ENCODE results near the gene HPGD.
"Not testable (repeated sequence)": the region's sequence is repeated elsewhere in the genome, so short reads cannot be mapped to it uniquely, and the experiment has no call there.

Gene HPGD

DNA sequence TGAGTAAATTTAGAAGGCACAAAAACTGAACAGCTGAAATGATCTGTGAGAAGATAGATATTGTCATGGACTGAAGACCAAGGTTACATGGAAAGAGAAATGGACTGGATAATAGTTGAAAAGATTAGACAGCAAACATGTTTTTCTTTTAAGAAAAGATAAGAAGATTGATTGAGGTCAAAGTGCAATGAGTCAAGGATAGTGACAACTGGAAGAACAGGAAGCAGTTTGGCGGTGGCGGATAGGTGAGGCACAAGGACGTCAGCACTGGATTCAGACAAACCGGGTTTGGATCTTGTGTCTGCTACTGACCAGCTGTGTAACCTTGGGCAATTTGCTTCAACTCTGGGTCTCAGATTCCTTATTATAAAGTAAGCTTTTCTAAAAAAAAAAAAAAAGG is 2.0 kb upstream of the HPGD start:
- no peak for DNase-seq

DNA sequence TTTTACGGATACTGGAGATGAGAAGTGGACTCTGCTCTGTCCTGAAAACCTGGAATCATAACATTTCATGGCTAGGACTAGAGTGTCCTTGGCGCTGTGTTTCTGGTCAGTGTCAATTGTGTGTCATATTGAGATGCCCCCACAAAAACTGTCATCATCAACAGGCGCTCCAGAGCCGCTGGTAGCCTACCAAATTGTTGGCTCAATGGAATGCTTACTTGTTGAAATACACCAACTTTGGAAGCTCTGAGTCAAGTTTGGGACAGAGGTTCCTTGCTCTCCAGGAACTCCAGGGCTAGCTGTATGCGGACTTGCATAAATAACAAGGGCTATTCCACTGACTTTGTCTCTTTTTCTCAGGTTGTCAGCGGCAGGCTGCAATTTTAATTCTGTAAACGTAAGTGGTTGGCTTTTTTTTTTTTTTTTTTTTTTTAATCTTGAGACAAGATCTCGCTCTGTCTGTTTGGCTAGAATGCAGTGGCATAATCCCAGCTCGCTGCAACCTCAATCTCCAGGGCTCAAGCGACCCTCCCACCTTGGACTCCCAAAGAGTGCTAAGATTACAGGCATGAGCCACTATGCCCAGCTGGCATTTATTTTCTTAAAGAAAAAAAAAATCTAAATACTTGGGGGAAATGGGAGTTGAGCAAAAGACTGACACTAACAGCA is 871 bp upstream of the HPGD start:
- no peak for DNase-seq

- no peak for DNase-seq
Observed at GRCh38 chr4:174521800-174522182, 497 bp downstream of the HPGD start.

GRCh38 chr4:174520660-174521059 is 1.6 kb downstream of the HPGD start:
- DNase-seq, result no peak

DNA sequence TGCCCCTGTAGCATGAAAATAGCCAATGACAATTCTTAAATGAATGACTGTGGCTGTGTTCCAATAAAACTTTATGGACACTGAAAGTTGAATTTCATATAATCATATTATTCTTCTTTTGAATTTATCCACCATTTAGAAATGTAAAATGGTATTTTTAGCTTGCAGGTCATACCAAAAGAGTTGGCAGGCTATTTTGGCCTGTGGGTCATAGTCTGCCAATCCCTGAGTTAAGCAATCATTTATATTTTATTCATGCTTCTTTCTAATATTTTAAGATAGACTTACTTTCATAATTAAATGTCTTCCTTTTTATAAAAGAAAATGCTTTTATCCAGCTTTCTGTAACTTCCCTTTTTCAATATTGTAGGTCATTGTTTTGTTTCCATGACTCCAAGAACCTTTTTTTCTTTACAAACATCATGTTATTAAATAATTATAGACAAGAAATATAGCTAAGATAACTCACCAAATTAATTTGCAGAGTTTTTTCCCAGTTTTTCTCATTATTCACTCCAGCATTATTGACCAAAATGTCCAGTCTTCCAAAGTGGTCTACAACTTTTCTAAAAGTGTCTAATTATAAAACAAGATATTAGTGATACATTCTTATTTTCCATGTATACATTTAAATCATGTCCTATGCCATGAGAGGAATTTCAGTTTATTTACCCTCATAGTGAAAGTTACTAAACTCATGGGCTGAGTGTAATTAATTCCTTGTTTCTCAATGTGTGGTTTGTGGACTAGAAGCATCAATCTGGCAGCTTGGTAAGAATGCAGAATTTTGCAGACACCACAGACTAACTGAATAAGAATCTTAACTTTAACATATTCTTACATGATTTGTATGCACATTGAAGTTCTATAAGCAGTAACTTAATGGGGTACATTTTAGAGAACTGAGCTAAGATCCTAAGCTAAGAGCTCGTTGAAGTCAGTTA is 4.5 kb downstream of the HPGD start:
- no peak for DNase-seq

DNA sequence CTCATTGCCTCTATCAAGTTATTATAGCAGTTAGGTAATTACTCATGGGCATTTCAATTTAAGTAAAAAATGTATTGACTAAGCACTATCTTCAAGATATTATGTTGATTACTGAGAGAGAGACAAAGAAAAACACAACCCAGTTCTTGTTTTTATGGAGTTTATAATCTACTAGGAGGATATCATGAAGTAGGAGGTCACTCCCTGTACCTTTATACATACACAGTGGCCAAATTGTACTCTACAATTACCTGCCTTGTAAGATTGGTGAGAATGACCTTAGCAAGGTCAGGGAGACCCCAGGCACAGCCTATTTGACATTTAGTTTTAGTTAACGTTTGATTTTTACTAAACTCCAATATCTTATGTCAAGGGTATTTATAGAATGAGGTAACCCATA is 5.5 kb downstream of the HPGD start:
- no peak for DNase-seq

- no peak for DNase-seq
Observed at GRCh38 chr4:174516345-174516744, 5.9 kb downstream of the HPGD start.

GRCh38 chr4:174512745-174513144 is 9.5 kb downstream of the HPGD start:
- DNase-seq, result no peak

GRCh38 chr4:174505892-174506291 is 16.4 kb downstream of the HPGD start:
- DNase-seq, result no peak

GRCh38 chr4:174505007-174505406 is 17.3 kb downstream of the HPGD start:
- DNase-seq, result no peak

DNA sequence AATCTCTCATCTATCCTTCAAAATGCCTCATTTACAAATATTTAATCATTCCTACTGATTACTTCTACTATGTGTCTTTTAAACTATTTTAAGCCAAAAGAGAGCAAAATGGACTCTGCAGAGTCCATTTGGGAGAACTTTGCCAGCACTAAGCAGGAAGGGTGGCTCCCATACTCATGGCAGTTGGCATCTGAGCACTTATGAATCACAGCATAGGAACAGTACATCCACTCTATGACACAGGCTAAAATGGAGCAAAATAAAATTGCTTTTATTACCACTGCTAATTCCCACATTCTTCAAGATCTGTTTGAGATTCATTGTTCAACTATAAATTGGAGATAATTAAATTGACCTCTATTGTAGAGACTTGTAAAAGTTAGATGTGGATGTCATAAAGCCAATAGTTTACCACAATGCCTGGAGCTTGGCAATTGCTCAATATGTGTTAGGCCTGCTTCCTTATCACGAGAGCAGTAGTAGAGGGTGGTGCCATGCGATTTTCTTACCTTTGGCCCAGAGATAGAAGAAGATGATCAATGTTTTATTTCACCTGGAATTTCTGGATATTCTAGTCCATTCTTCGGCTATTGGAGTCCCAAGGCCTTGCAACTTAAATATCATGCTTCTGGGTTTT is 19.1 kb downstream of the HPGD start:
- no peak for DNase-seq

DNA sequence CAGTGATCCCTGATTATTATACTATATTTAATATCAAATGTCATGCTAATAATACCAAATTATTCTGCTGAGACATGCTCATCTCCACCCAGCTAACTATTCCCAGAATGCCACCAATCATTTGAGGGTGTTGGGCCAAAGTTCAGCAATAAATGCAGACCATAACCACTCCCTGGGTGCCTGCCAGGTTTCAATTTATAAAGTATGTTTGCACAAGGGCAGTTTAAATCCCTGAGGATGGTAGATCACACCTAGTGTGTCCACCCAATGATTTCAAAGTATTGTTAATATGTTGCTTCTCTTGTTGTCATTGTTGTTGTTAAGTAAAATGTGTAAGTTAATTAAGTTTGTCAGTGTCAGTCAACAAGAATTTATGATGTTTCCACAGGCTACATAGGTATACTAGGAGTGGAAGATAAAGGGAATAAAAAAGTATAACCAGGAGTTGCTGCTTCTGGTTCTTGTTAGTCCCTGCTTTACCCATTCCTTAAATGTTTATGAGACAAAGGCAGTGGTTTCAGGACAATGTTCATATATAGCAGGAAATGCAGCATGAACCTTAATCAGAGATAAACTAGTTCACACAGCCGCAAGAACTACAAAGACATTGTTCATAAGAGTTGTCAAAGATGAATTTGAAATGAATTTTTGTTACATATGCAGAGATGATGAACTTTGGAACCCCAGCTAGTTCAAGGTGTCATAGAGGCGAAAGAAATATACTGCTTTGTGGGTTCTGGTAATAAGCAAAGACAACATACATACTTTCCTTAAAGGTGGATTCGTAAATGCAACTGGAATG is 25.5 kb downstream of the HPGD start:
- DNase-seq, result no peak

- no peak for DNase-seq
Observed at GRCh38 chr4:174495626-174496025, 26.7 kb downstream of the HPGD start.

- no peak for DNase-seq
Observed at GRCh38 chr4:174494726-174495125, 27.6 kb downstream of the HPGD start.

DNA sequence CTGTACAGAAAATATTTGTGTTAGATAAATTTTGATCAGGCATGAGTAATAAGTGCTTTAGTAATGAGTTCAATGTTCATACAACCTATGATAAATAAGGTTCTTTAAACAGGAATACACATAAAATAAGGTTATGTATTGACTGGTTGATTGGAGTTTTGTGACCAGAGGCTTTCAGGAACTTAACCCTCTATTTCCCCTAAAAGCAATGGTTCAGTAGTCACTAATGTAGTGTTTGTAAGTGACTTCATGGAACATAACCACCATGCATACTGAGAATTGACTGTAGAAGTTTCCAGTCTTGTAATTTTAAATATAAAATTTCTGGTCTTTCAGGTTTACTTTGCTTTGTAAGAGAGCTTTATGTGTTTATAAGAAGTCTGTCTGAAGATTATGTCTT is 28.1 kb downstream of the HPGD start:
- no peak for DNase-seq

DNA sequence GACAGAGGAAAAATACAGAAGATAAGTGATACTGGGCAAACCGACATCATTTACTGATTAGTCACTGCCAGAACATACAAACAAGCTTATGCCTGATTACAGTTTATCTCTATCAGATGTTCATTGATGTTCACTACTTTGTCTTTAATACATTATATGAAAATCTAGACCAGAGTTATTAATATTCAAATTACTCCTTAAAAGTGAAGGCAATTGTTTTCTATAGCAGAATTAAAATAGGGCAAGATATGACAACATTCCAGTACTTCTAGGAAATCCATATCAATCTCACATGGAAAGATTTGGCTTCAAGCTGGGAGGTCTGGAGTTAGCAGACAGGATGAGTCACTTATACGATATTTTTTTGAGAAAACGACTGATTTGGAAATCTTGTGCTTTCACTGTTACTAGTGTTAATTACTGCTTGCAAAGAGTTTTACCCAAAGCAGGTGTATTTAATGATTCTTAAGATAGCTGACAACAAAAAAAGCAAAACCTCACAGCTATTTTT is 31.8 kb downstream of the HPGD start:
- DNase-seq, result no peak

GRCh38 chr4:174488368-174488767 is 33.9 kb downstream of the HPGD start:
- DNase-seq, result not testable (repeated sequence)

DNA sequence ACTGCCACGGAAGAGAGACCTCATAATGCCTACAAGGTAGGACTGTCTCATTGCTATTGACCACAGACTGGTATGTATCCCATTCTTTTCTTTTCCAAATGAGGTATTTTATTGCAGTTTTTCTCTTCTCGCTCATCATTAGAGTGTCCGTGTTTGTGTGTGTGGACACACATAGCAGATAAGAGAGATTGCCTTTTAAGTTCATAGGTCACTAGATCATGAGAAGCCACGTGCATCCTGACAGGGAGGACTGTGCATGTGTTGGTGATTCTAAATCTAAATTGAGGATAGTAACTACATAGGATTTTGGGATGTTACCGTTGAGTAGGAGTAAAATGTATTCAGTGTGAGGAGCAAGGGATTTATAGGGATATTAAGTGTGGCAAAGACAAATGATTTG is 37.3 kb downstream of the HPGD start:
- no peak for DNase-seq

DNA sequence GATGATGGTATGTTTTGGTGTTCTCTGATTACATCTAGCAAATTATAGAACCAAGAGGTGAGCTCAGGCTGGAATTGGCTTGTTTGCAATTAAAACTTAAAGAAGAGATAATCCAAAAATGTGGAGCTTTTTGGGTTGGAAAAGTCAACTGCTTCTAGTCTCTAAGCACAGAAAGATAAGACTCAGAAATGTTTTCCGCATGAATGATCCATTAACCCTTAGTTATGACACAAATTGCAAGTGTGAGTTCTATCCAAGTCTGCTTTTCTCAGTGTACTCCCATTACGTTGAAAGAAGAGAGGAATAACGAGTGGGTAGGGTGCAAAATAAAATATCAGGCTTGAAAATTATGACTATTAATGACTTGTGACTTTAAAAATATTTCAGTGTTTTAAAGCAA is 38.5 kb downstream of the HPGD start:
- no peak for DNase-seq

- no peak for DNase-seq
Observed at GRCh38 chr4:174479140-174479539, 43.1 kb downstream of the HPGD start.

DNA sequence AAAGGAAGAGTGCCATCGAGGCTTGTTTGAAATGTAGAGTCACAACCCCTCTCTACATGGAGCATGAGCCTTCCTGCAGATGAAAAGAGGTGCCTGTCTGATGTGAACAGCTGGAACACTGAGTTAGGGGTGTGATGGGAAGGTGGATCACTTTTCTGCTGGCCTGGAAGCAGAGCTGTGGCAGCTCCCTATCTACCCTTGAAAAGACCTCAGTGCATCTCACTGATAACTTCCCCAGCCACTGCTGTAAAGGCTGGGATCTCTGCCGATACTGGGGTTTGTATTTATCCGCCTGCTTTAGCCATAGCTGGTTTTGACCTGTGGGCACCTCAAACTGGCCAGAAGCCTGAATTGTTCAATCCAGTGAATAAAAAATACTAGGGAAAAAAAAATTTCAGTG is 46.8 kb downstream of the HPGD start:
- DNase-seq, result no peak

DNA sequence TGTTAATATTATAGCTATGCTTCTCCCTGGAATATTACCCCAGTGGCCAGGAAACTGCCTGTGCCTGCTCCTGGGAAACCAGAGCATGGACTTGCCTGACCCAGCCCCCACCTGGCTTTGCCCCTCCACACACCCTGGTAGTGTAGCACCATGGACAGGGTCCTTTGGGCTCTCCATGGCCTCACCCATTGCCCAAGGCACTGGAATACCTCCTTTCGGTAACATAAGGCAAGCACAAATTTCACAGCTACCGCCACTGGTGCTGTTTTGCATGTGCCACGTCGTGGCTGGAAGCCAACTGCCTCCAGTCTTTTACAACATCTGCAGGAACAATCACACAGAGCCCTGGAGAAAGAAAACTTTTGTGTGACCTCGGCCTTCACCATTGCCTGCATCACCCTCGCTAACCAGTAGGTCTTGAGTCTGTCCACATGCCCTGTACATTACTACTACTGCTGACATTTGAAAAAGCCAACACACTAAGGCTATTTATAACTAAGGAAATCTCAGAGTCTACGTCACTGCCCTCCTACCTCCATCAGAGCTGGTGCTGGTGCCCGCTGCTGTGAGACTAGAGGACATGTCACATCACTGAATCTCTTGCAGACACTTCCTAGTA is 47.7 kb downstream of the HPGD start:
- no peak for DNase-seq
